RPMI7951 (cell line): ENCODE data around the gene CYTH2. TPM values are rescaled to one million over a fixed set of nuclear protein-coding genes. Genes with fewer than 3 reads are reported as not detected.
A peak's percentile ranks its signal among the peaks of the same experiment; 100 is the strongest.

Experiments
- DNase-seq: peaks from one replicate; pipeline ENCODE4 v3.0.0-alpha.2; 2012; ENCODE audit warnings: low read depth
- total RNA-seq: library from RNA; depleted of rRNA; stranded (reverse); fragments of >200 nt; shearing (Covaris generic); gene quantifications from 2 replicates; pipeline ENCODE4 v1.2.3, GENCODE V29; 2014

CYTH2 gene
- total RNA-seq, 1 experiment from 2014 or later = 39.0 TPM

GRCh38 chr19:48452289-48453190, 16.6 kb upstream of the CYTH2 start:
- no peak for DNase-seq

GRCh38 chr19:48454150-48454730, 14.9 kb upstream of the CYTH2 start:
- no peak for DNase-seq

- no peak for DNase-seq
These were observed 13.8 kb upstream of the CYTH2 start, which contains the start of gene KCNJ14 for GRCh38 chr19:48455171-48455907. KCNJ14 (plus strand) TSS chr19:48455574; CDS start chr19:48461725, 6,151 bp downstream.

- no peak for DNase-seq
These were observed 13.1 kb upstream of the CYTH2 start for GRCh38 chr19:48455908-48456562.

GRCh38 chr19:48456864-48457263, 12.3 kb upstream of the CYTH2 start:
- DNase-seq = no peak

- no peak for DNase-seq
These were observed 11.2 kb upstream of the CYTH2 start for GRCh38 chr19:48458016-48458415.

- DNase-seq = no peak
These were observed 7.6 kb upstream of the CYTH2 start for GRCh38 chr19:48461651-48461981.

GRCh38 chr19:48461982-48462655, 7.0 kb upstream of the CYTH2 start:
- no peak for DNase-seq

GRCh38 chr19:48465215-48465614, 4.0 kb upstream of the CYTH2 start:
- no peak for DNase-seq

GRCh38 chr19:48466561-48467325, 2.4 kb upstream of the CYTH2 start:
- peak; percentile 72 for DNase-seq

- DNase-seq = peak; percentile 100
These were observed 339 bp upstream of the CYTH2 start for GRCh38 chr19:48468772-48469288.

- no peak for DNase-seq
These were observed 938 bp downstream of the CYTH2 start for GRCh38 chr19:48469934-48470680.

- no peak for DNase-seq
These were observed 1.7 kb downstream of the CYTH2 start for GRCh38 chr19:48470856-48471255.

GRCh38 chr19:48471836-48472235, 2.7 kb downstream of the CYTH2 start:
- no peak for DNase-seq

- DNase-seq = no peak
These were observed 4.2 kb downstream of the CYTH2 start for GRCh38 chr19:48473161-48473966.

- DNase-seq = no peak
These were observed 5.0 kb downstream of the CYTH2 start for GRCh38 chr19:48474084-48474592.

- DNase-seq = no peak
These were observed 6.3 kb downstream of the CYTH2 start for GRCh38 chr19:48475369-48476068.

GRCh38 chr19:48476176-48476575, 7.0 kb downstream of the CYTH2 start:
- no peak for DNase-seq
